Lung (tissue), 12 donors: ENCODE measurements around the gene ITIH3. TPM values are rescaled to one million over a fixed set of nuclear protein-coding genes. Genes with fewer than 3 reads are reported as not detected.

ENCODE experiments used
- ATAC-seq: fragments of 200-7000 bp; cut with Tn5 transposase; one replicate; pipeline ENCODE4 v1.9.1; 2020; ENCODE audit warnings: moderate number of reproducible peaks; ENCODE audit not compliant: insufficient read depth, low FRiP score
- DNase-seq, 3 donors: peaks; one replicate each; pipeline ENCODE4 v3.0.0-alpha.2; 2013 to 2017
- H3K27ac ChIP-seq, 2 donors: one replicate each; pipeline ENCODE4 v1.5.1; 2013; ENCODE audit warnings: mild to moderate bottlenecking in 2 of 2, moderate library complexity in 2 of 2, control low read depth in 1 of 2, inconsistent platforms in 1 of 2, low read depth in 1 of 2, low read length in 1 of 2
- H3K27me3 ChIP-seq, 3 donors: one replicate each; pipeline ENCODE4 v1.5.1; 2013; ENCODE audit warnings: low read length in 2 of 3; ENCODE audit not compliant: control insufficient read depth in 3 of 3, insufficient read depth in 3 of 3
- H3K36me3 ChIP-seq, 4 donors: one replicate each; pipeline ENCODE4 v1.5.1; 2013; ENCODE audit warnings: low read length in 4 of 4, mild to moderate bottlenecking in 1 of 4, moderate library complexity in 1 of 4; ENCODE audit not compliant: control insufficient read depth in 4 of 4, insufficient read depth in 4 of 4
- H3K4me1 ChIP-seq, 5 donors: one replicate each; pipeline ENCODE4 v1.5.1; 2013; ENCODE audit warnings: low read length in 5 of 5, mild to moderate bottlenecking in 2 of 5, moderate library complexity in 1 of 5; ENCODE audit not compliant: control insufficient read depth in 5 of 5, insufficient read depth in 5 of 5
- H3K4me3 ChIP-seq: one replicate; pipeline ENCODE4 v1.5.1; 2013; ENCODE audit warnings: mild to moderate bottlenecking, control low read depth, moderate library complexity
- H3K9ac ChIP-seq, 2 donors: one replicate each; pipeline ENCODE4 v1.5.1; 2013; ENCODE audit warnings: low read length in 2 of 2, control low read depth in 1 of 2; ENCODE audit not compliant: insufficient read depth in 1 of 2
- H3K9me3 ChIP-seq, 4 donors: one replicate each; pipeline ENCODE4 v1.5.1; 2013; ENCODE audit warnings: low read length in 3 of 4, mild to moderate bottlenecking in 1 of 4, moderate library complexity in 1 of 4; ENCODE audit not compliant: control insufficient read depth in 4 of 4, insufficient read depth in 3 of 4
- CTCF ChIP-seq: IDR thresholded peaks from 2 replicates; pipeline ENCODE4 v1.5.1; 2012; ENCODE audit warnings: mild to moderate bottlenecking; ENCODE audit errors: control extremely low read depth, extremely low read depth
- WGBS, 2 donors: extraction: QIAGEN DNeasy Blood & Tissue Kit; methylation state at CpG; one replicate each; pipeline ENCODE4 v1.1.7; 2013; 5-methylcytosine and 5-hydroxymethylcytosine counted together
- polyA plus RNA-seq, 2 donors: library from polyadenylated mRNA; stranded (reverse); fragments of 200-250 nt; gene quantifications; one replicate each; pipeline ENCODE4 v1.2.1, GENCODE V29; 2013
- total RNA-seq, 2 donors: library from RNA; depleted of rRNA in 1 of 2; stranded (reverse); fragments of >200 nt in 1 of 2; gene quantifications; one replicate each; pipeline ENCODE4 v1.2.1, GENCODE V29; 2014 to 2021
- donor health status: control.
- donor health status: control.
- donor health status: Bipolar disorder and iron deficiency.
- donor health status: healthy.
- donor health status: DM: yes; HTN: yes; CAD: no.

Gene ITIH3
- total and polyA plus RNA-seq, 4 donors: 0.54 to 3.2 (median 1.7) TPM

GRCh38 chr3:52795298-52795900 lies 803 bp downstream of the ITIH3 start:
- H3K4me3 ChIP-seq: no peak overlapping the region
- WGBS, 2 donors: 59 to 68% methylated on average over 9 of the region's 9 CpGs
- no peaks in the 10 kb centered on the region for H3K27me3 ChIP-seq
- no peak overlapping the region for H3K9ac ChIP-seq
- DNase-seq (no peak), ATAC-seq (no peak)
- no peak overlapping the region for H3K27ac ChIP-seq
- no peaks in the 10 kb centered on the region for H3K9me3 ChIP-seq
- H3K4me1 ChIP-seq: no peaks in the 10 kb centered on the region
- H3K36me3 ChIP-seq: no peaks in the 10 kb centered on the region
- TF ChIP-seq CTCF: no peak

GRCh38 chr3:52796411-52796810 lies 1.8 kb downstream of the ITIH3 start:
- Histone ChIP-seq H3K4me1 (no peaks in the 10 kb centered on the region), H3K4me3 (no peak overlapping the region), H3K27ac (no peak overlapping the region), H3K27me3 (no peaks in the 10 kb centered on the region), H3K9me3 (no peaks in the 10 kb centered on the region), H3K9ac (no peak overlapping the region), H3K36me3 (no peaks in the 10 kb centered on the region)
- TF ChIP-seq CTCF: no peak
- DNase-seq (no peak), ATAC-seq (no peak)
- 91 to 95% methylated on average over 9 of the region's 9 CpGs for WGBS, 2 donors

- no peak for DNase-seq
- H3K4me1 ChIP-seq: no peaks in the 10 kb centered on the region
- 79 to 85% methylated on average over 10 of the region's 10 CpGs for WGBS, 2 donors
- ATAC-seq: no peak
- H3K9ac ChIP-seq: no peak overlapping the region
- H3K27me3 ChIP-seq: no peaks in the 10 kb centered on the region
- H3K27ac ChIP-seq: no peak overlapping the region
- H3K4me3 ChIP-seq: no peak overlapping the region
- no peaks in the 10 kb centered on the region for H3K36me3 ChIP-seq
- H3K9me3 ChIP-seq: no peaks in the 10 kb centered on the region
- no peak for TF ChIP-seq CTCF
Measured at GRCh38 chr3:52798376-52798977, 3.9 kb downstream of the ITIH3 start.
